ENCODE measurements around the gene DLGAP4.

- no peak for TF ChIP-seq CTCF (IDR thresholded peaks at IDR 0.05)
- no peak for TF ChIP-seq ZFX (IDR thresholded peaks at IDR 0.05; ENCODE audit: borderline replicate concordance)
These were observed 112.6 kb downstream of the DLGAP4 start for GRCh38 chr20:36418711-36419110.
